GM12872 (cell line): ENCODE data around the gene FAM171A2.
A peak's percentile ranks its signal among the peaks of the same experiment; 100 is the strongest.

ENCODE experiments used
- TF ChIP-seq, protein P1 (sequence below): IDR thresholded peaks from 3 replicates; pipeline ENCODE4 v1.5.1; 2011; ENCODE audit warnings: low read depth, mild to moderate bottlenecking, low read length, moderate library complexity; ENCODE audit not compliant: insufficient read depth

FAM171A2 gene

DNA sequence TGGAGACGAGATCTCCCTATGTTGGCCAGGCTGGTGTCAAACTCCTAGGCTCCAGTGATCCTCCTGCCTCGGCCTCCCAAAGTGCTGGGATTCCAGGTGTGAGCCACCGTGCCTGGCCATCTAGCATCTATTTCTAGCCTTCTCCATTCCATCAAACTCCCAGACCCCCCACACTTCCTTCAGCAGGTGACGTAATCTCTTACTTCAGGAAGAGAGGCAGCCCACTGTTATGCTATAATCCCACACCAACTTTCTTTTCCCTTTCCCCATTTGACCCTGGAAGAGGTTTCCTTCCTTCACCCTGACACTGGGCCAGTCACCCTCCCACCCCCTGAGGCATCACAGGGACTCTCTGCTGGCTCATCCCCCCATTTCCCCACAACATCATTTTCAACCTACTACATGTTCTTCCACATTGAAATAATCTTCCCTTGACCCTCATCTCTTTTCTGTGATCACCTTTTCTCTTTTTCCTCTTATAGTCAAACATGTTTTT, 18.2 kb upstream of the FAM171A2 start:
- TF ChIP-seq, protein P1, sequence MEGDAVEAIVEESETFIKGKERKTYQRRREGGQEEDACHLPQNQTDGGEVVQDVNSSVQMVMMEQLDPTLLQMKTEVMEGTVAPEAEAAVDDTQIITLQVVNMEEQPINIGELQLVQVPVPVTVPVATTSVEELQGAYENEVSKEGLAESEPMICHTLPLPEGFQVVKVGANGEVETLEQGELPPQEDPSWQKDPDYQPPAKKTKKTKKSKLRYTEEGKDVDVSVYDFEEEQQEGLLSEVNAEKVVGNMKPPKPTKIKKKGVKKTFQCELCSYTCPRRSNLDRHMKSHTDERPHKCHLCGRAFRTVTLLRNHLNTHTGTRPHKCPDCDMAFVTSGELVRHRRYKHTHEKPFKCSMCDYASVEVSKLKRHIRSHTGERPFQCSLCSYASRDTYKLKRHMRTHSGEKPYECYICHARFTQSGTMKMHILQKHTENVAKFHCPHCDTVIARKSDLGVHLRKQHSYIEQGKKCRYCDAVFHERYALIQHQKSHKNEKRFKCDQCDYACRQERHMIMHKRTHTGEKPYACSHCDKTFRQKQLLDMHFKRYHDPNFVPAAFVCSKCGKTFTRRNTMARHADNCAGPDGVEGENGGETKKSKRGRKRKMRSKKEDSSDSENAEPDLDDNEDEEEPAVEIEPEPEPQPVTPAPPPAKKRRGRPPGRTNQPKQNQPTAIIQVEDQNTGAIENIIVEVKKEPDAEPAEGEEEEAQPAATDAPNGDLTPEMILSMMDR, result no peak

DNA sequence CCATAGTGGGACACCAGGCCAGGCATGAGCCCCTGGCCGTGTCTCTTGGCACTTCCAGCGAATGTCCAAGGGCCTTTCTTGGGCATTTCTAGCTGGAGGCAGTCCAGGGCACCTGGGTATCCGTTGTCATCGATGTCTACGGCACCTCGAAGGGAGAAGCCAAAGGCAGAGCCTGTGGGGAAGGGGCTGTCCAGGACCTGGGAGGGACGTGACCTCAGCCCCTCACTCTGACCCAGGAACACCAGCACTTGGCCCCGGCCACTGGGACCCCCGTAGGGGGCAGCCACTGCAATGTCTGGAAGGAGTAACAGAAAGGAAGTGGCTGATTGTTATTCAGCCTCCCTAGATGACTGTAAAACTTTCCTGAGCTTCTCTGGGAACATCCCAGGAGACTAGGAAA, 17.1 kb upstream of the FAM171A2 start:
- TF ChIP-seq, protein P1, result no peak

DNA sequence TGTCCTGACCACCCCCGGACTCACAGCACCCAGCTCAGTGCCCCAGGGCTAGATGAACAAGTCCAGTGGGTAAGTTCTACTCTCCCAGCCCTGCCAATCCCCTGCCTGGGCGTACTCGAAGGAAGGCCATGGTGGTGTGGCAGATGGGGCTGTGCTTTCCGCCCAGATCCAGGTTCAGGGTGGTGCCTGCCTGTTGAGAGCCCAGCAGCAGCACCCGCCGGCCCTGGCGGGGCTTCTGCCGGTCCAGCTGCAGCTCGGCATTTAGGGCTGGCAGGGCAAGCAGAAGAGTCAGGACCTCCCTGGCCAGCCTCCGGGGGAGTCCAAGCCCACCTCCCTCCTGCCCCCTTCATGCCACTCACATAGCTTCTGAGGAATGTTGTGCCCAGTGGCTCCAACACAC, 16.2 kb upstream of the FAM171A2 start:
- TF ChIP-seq, protein P1, result no peak

DNA sequence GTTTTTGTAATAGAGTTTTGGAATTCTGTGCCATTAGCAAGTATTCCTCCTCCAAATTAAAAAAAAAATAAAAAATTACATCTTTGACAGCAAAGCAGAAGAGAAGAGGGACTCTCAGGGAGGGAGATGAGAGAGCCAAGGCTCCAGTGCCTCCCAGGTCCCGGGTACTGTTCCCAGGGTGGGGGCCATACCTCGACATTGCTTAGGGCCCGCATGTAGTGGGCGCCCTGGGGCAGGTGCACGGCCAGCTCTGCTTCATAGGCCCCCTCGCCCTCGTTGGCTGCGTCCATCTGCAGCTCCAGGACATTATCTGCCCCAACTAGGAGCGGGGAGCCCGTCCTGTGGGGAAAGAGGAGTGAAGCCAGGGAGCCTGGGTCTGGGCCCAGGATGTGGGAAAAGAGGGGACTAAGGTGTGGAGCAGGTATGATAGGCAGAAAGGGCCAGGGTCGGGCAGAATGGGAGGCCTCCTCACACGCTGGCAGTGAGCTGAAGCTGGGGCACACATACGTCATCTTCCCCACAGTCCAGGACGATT, 14.6 kb upstream of the FAM171A2 start:
- TF ChIP-seq, protein P1, result no peak

DNA sequence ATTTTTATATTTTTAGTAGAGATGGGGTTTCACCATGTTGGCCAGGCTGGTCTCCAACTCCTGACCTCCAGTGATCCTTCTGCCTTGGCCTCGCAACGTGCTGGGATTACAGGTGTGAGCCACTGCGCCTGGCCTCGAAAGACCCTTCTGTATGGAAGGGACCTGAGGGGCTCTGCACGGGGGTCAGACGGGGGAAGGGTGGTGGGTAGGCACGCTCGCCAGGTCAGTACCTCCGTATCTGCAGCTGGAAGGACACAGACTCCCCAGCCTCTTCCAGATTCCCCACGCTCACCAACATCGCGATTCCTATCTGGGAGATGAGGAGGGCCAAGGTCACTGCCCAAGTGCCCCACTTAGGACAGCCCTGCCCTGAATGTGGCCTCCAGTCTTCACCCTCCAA, 13.1 kb upstream of the FAM171A2 start:
- TF ChIP-seq, protein P1, result no peak

DNA sequence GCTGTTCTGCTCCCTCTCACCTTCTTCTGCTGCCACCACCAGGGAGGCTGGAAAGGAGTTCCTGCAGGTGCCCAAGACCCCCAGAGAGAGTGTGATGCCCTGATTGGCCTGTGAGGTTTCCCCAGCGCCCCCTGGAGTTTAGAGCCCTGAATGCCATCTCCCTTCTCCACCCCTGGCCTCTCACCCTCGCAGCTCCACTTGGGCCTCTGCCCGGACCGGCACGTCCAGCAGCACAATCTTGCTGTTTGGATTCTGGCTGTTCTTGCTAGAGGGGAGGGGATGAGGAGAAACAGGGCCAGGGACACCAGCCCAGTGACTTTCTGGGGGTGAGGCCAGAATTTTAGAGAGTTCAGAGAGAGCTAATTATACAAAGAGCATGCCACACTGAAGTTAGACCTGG, 12.5 kb upstream of the FAM171A2 start:
- TF ChIP-seq, protein P1, result peak; percentile 73

DNA sequence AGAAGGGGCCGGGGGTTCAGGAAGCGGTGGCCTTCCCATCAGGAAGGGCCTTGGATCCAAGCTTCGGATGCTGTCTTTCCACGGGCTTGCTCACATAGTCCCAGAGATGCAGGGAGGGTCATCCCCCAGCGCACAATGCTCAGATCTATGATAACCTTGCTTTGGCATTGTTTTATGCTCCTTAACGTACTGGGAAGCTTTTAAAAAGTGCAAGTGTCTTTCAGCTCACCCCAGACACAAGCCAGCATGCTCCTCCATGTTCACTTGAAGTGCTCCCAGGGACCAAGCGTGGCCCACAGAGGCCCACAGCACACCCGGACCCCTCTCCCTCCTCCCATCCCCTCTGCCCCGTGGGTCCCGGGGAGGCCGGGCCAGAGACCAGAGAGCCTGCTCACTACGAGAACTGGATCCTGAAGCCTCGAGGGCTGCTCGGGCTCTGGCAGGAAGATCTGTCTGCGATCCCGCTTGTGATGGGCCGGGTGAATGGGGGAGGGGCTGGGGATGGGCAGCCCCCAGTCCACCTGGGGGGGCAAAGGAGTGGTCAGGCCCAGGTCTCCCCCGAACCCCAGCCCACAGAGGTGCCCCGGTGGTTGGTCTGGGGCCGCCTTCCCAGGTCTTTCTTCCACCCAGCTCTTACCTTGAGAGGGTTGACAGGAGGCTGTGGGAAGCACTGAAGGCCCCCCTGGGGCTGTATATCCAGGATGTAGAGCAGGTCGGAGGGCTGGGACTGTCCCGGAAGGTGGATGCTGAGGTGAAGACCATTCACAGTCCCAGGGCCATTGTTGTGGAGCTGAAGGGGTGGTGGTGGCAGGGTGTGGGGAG, 11.8 kb upstream of the FAM171A2 start:
- TF ChIP-seq, protein P1, result no peak
